Measurements from ENCODE around the gene ALOX15B.
A peak's percentile ranks its signal among the peaks of the same experiment; 100 is the strongest.
"Not testable (repeated sequence)": the region's sequence is repeated elsewhere in the genome, so short reads cannot be mapped to it uniquely, and the experiment has no call there.

ALOX15B gene

GRCh38 chr17:8019665-8020650 lies 18.9 kb upstream of the ALOX15B start:
- H3K27me3 Mint-ChIP-seq (ENCODE audit: low read depth): peaks cover 21% of the 10 kb centered on the region
- H3K27ac Mint-ChIP-seq: no peak overlapping the region
- no peak overlapping the region for H3K4me3 Mint-ChIP-seq
- no peaks in the 10 kb centered on the region for H3K9me3 Mint-ChIP-seq
- peak; percentile 23 for DNase-seq (ENCODE audit: low spot score)
- H3K36me3 Mint-ChIP-seq (ENCODE audit: low read depth): no peaks in the 10 kb centered on the region
- H3K4me1 Mint-ChIP-seq (ENCODE audit: low read depth): peaks cover 8% of the 10 kb centered on the region

- peaks cover 23% of the 10 kb centered on the region for H3K27me3 Mint-ChIP-seq (ENCODE audit: low read depth)
- H3K4me1 Mint-ChIP-seq (ENCODE audit: low read depth): peaks cover 8% of the 10 kb centered on the region
- no peak overlapping the region for H3K27ac Mint-ChIP-seq
- H3K9me3 Mint-ChIP-seq: no peaks in the 10 kb centered on the region
- H3K4me3 Mint-ChIP-seq: no peak overlapping the region
- no peak for DNase-seq (ENCODE audit: low spot score)
- H3K36me3 Mint-ChIP-seq (ENCODE audit: low read depth): no peaks in the 10 kb centered on the region
These were observed 17.9 kb upstream of the ALOX15B start for GRCh38 chr17:8020776-8021564.

GRCh38 chr17:8021565-8022359 lies 17.1 kb upstream of the ALOX15B start:
- no peak overlapping the region for H3K4me3 Mint-ChIP-seq
- no peaks in the 10 kb centered on the region for H3K9me3 Mint-ChIP-seq
- peaks cover 23% of the 10 kb centered on the region for H3K27me3 Mint-ChIP-seq (ENCODE audit: low read depth)
- peaks cover 4% of the 10 kb centered on the region for H3K4me1 Mint-ChIP-seq (ENCODE audit: low read depth)
- H3K27ac Mint-ChIP-seq: no peak overlapping the region
- no peak for DNase-seq (ENCODE audit: low spot score)
- no peaks in the 10 kb centered on the region for H3K36me3 Mint-ChIP-seq (ENCODE audit: low read depth)

GRCh38 chr17:8022360-8023003 lies 16.4 kb upstream of the ALOX15B start:
- H3K27ac Mint-ChIP-seq: no peak overlapping the region
- H3K27me3 Mint-ChIP-seq (ENCODE audit: low read depth): peaks cover 26% of the 10 kb centered on the region
- H3K36me3 Mint-ChIP-seq (ENCODE audit: low read depth): no peaks in the 10 kb centered on the region
- H3K9me3 Mint-ChIP-seq: no peaks in the 10 kb centered on the region
- peaks cover 2% of the 10 kb centered on the region for H3K4me1 Mint-ChIP-seq (ENCODE audit: low read depth)
- no peak overlapping the region for H3K4me3 Mint-ChIP-seq
- no peak for DNase-seq (ENCODE audit: low spot score)

- peaks cover 31% of the 10 kb centered on the region for H3K27me3 Mint-ChIP-seq (ENCODE audit: low read depth)
- H3K27ac Mint-ChIP-seq; H3K4me3 Mint-ChIP-seq; H3K4me1 Mint-ChIP-seq (ENCODE audit: low read depth); H3K36me3 Mint-ChIP-seq (ENCODE audit: low read depth); H3K9me3 Mint-ChIP-seq; DNase-seq (ENCODE audit: low spot score): not testable (repeated sequence)
These were observed 14.7 kb upstream of the ALOX15B start for GRCh38 chr17:8024161-8024560.

GRCh38 chr17:8025176-8025911 lies 13.5 kb upstream of the ALOX15B start:
- Mint-ChIP-seq H3K4me1 (ENCODE audit: low read depth) (no peaks in the 10 kb centered on the region), H3K27me3 (ENCODE audit: low read depth) (peaks cover 27% of the 10 kb centered on the region), H3K36me3 (ENCODE audit: low read depth) (no peaks in the 10 kb centered on the region), H3K4me3 (no peak overlapping the region), H3K27ac (no peak overlapping the region), H3K9me3 (no peaks in the 10 kb centered on the region)
- DNase-seq (ENCODE audit: low spot score): no peak

GRCh38 chr17:8029121-8029520 lies 9.7 kb upstream of the ALOX15B start:
- H3K4me1 Mint-ChIP-seq (ENCODE audit: low read depth): no peaks in the 10 kb centered on the region
- H3K36me3 Mint-ChIP-seq (ENCODE audit: low read depth): no peaks in the 10 kb centered on the region
- no peaks in the 10 kb centered on the region for H3K9me3 Mint-ChIP-seq
- peaks cover 36% of the 10 kb centered on the region for H3K27me3 Mint-ChIP-seq (ENCODE audit: low read depth)
- H3K4me3 Mint-ChIP-seq: no peak overlapping the region
- no peak for DNase-seq (ENCODE audit: low spot score)
- H3K27ac Mint-ChIP-seq: no peak overlapping the region

GRCh38 chr17:8031261-8031661 lies 7.6 kb upstream of the ALOX15B start:
- Mint-ChIP-seq H3K4me3 (no peak overlapping the region), H3K27ac (no peak overlapping the region), H3K27me3 (ENCODE audit: low read depth) (peaks cover 29% of the 10 kb centered on the region), H3K9me3 (no peaks in the 10 kb centered on the region), H3K36me3 (ENCODE audit: low read depth) (no peaks in the 10 kb centered on the region), H3K4me1 (ENCODE audit: low read depth) (no peaks in the 10 kb centered on the region)
- DNase-seq (ENCODE audit: low spot score): no peak

- no peaks in the 10 kb centered on the region for H3K9me3 Mint-ChIP-seq
- peaks cover 27% of the 10 kb centered on the region for H3K27me3 Mint-ChIP-seq (ENCODE audit: low read depth)
- DNase-seq (ENCODE audit: low spot score): no peak
- no peak overlapping the region for H3K4me3 Mint-ChIP-seq
- H3K27ac Mint-ChIP-seq: no peak overlapping the region
- no peaks in the 10 kb centered on the region for H3K36me3 Mint-ChIP-seq (ENCODE audit: low read depth)
- H3K4me1 Mint-ChIP-seq (ENCODE audit: low read depth): no peaks in the 10 kb centered on the region
These were observed 6.9 kb upstream of the ALOX15B start for GRCh38 chr17:8031950-8032349.

- Mint-ChIP-seq H3K4me1 (ENCODE audit: low read depth) (no peaks in the 10 kb centered on the region), H3K27ac (no peak overlapping the region), H3K27me3 (ENCODE audit: low read depth) (peaks cover 24% of the 10 kb centered on the region), H3K9me3 (no peaks in the 10 kb centered on the region), H3K36me3 (ENCODE audit: low read depth) (no peaks in the 10 kb centered on the region), H3K4me3 (no peak overlapping the region)
- DNase-seq (ENCODE audit: low spot score): no peak
These were observed 6.4 kb upstream of the ALOX15B start for GRCh38 chr17:8032442-8032841.

- H3K27ac Mint-ChIP-seq: no peak overlapping the region
- peaks cover 29% of the 10 kb centered on the region for H3K27me3 Mint-ChIP-seq (ENCODE audit: low read depth)
- H3K4me1 Mint-ChIP-seq (ENCODE audit: low read depth): no peaks in the 10 kb centered on the region
- DNase-seq (ENCODE audit: low spot score): no peak
- no peaks in the 10 kb centered on the region for H3K36me3 Mint-ChIP-seq (ENCODE audit: low read depth)
- H3K4me3 Mint-ChIP-seq: no peak overlapping the region
- no peaks in the 10 kb centered on the region for H3K9me3 Mint-ChIP-seq
These were observed 831 bp downstream of the ALOX15B start for GRCh38 chr17:8039611-8040168.

- peak; percentile 33 for DNase-seq (ENCODE audit: low spot score)
- Mint-ChIP-seq H3K27ac (no peak overlapping the region), H3K4me3 (no peak overlapping the region), H3K9me3 (no peaks in the 10 kb centered on the region), H3K4me1 (ENCODE audit: low read depth) (no peaks in the 10 kb centered on the region), H3K36me3 (ENCODE audit: low read depth) (no peaks in the 10 kb centered on the region), H3K27me3 (ENCODE audit: low read depth) (peaks cover 28% of the 10 kb centered on the region)
These were observed 2.5 kb downstream of the ALOX15B start for GRCh38 chr17:8041249-8041928.
